HG03342 (cell line): Measurements from ENCODE around the gene JUP.

Experiments
- ATAC-seq: cut with Tn5 transposase; IDR thresholded peaks from one replicate; pipeline ENCODE4 v1.9.1; 2021; ENCODE audit warnings: mild to moderate bottlenecking, moderate library complexity; ENCODE audit not compliant: unreplicated experiment

The JUP gene

GRCh38 chr17:41760878-41761277 is 25.6 kb downstream of the JUP start:
- ATAC-seq, result no peak

GRCh38 chr17:41758601-41759000 is 27.9 kb downstream of the JUP start:
- no peak for ATAC-seq

- no peak for ATAC-seq
Measured at GRCh38 chr17:41754066-41754465, 32.4 kb downstream of the JUP start.

GRCh38 chr17:41751288-41751687 is 35.2 kb downstream of the JUP start:
- no peak for ATAC-seq

- no peak for ATAC-seq
Measured at GRCh38 chr17:41750862-41751261, 35.6 kb downstream of the JUP start.

- ATAC-seq, result no peak
Measured at GRCh38 chr17:41748275-41748674, 38.2 kb downstream of the JUP start.

GRCh38 chr17:41741709-41742108 is 44.8 kb downstream of the JUP start:
- no peak for ATAC-seq

GRCh38 chr17:41740506-41740905 is 46.0 kb downstream of the JUP start:
- no peak for ATAC-seq

- no peak for ATAC-seq
Measured at GRCh38 chr17:41739661-41740352, 46.7 kb downstream of the JUP start.

GRCh38 chr17:41738801-41739112 is 47.8 kb downstream of the JUP start:
- ATAC-seq, result no peak

- no peak for ATAC-seq
Measured at GRCh38 chr17:41738077-41738800, 48.3 kb downstream of the JUP start.

- no peak for ATAC-seq
Measured at GRCh38 chr17:41737680-41738023, 48.9 kb downstream of the JUP start.

- no peak for ATAC-seq
Measured at GRCh38 chr17:41736983-41737679, 49.4 kb downstream of the JUP start.

GRCh38 chr17:41735744-41736143 is 50.8 kb downstream of the JUP start:
- no peak for ATAC-seq

GRCh38 chr17:41734949-41735313 is 51.6 kb downstream of the JUP start:
- ATAC-seq, result no peak

GRCh38 chr17:41734139-41734948 is 52.2 kb downstream of the JUP start, which contains the start of gene HAP1:
Gene HAP1, minus strand, starts transcription at chr17:41734643. Its CDS starts 9 bp downstream, at chr17:41734634.
- no peak for ATAC-seq

- no peak for ATAC-seq
Measured at GRCh38 chr17:41733348-41734138, 53.0 kb downstream of the JUP start.

- ATAC-seq, result no peak
Measured at GRCh38 chr17:41731836-41732235, 54.7 kb downstream of the JUP start.

GRCh38 chr17:41730479-41730878 is 56.0 kb downstream of the JUP start:
- ATAC-seq, result no peak

- ATAC-seq, result no peak
Measured at GRCh38 chr17:41728056-41728455, 58.5 kb downstream of the JUP start.

GRCh38 chr17:41725134-41725533 is 61.4 kb downstream of the JUP start:
- ATAC-seq, result no peak
